Measurements from ENCODE around the gene FANCD2.

- no peak for TF ChIP-seq CTCF (IDR thresholded peaks at IDR 0.05; ENCODE audit: low read depth, low read length, poor library complexity, severe bottlenecking)
- no peak for TF ChIP-seq EZH2phosphoT487 (IDR thresholded peaks at IDR 0.05; ENCODE audit: borderline replicate concordance, low read length)
Observed at GRCh38 chr3:10011631-10012030, 14.6 kb upstream of the FANCD2 start.
